Neural crest cell (in vitro differentiated cells): ENCODE data around the gene HMX3. TPM values are rescaled to one million over a fixed set of nuclear protein-coding genes. Genes with fewer than 3 reads are reported as not detected.
A peak's percentile ranks its signal among the peaks of the same experiment; 100 is the strongest.

ENCODE experiments used
- DNase-seq: peaks from one replicate; pipeline ENCODE4 v3.0.0; 2021; ENCODE audit warnings: low read depth, mixed read lengths, low spot score
- H3K27ac Mint-ChIP-seq: one replicate; pipeline ENCODE4 v1.8.0; 2021; ENCODE audit warnings: mild to moderate bottlenecking, mixed read lengths; ENCODE audit not compliant: unreplicated experiment
- H3K27me3 Mint-ChIP-seq: 2 replicates; pipeline ENCODE4 v1.8.0; 2021; ENCODE audit warnings: low read depth, mild to moderate bottlenecking, mixed read lengths
- H3K36me3 Mint-ChIP-seq: 2 replicates; pipeline ENCODE4 v1.8.0; 2021; ENCODE audit warnings: low read depth, mild to moderate bottlenecking, mixed read lengths
- H3K4me1 Mint-ChIP-seq: 2 replicates; pipeline ENCODE4 v1.8.0; 2021; ENCODE audit warnings: mixed read lengths
- H3K4me3 Mint-ChIP-seq: one replicate; pipeline ENCODE4 v1.8.0; 2021; ENCODE audit warnings: mild to moderate bottlenecking, mixed read lengths
- H3K9me3 Mint-ChIP-seq: 2 replicates; pipeline ENCODE4 v1.8.0; 2021; ENCODE audit warnings: mixed read lengths
- CTCF ChIP-seq: fragments of 200-600 bp; sonication (generic); conservative IDR thresholded peaks from 2 replicates; pipeline ENCODE4 v1.5.0; 2021; ENCODE audit warnings: antibody characterized with exemption, mild to moderate bottlenecking
- total RNA-seq: library from RNA; stranded (reverse); gene quantifications from 2 replicates; pipeline ENCODE4 v1.2.1, GENCODE V29; 2021

HMX3 gene
- total RNA-seq, 1 donor from 2014 or later = not detected

GRCh38 chr10:123156078-123156477 lies 20.3 kb downstream of the HMX3 start:
- H3K27ac Mint-ChIP-seq = no peak overlapping the region
- peak overlapping the region; percentile 99 for H3K4me3 Mint-ChIP-seq
- no peak for DNase-seq
- no peaks in the 10 kb centered on the region for H3K9me3 Mint-ChIP-seq
- no peak for TF ChIP-seq CTCF
- peaks cover 15% of the 10 kb centered on the region for H3K36me3 Mint-ChIP-seq
- peaks cover 39% of the 10 kb centered on the region for H3K4me1 Mint-ChIP-seq
- H3K27me3 Mint-ChIP-seq = peaks cover 30% of the 10 kb centered on the region

GRCh38 chr10:123157210-123157609 lies 21.4 kb downstream of the HMX3 start:
- no peak for TF ChIP-seq CTCF
- H3K36me3 Mint-ChIP-seq = peaks cover 21% of the 10 kb centered on the region
- H3K9me3 Mint-ChIP-seq = no peaks in the 10 kb centered on the region
- peaks cover 19% of the 10 kb centered on the region for H3K27me3 Mint-ChIP-seq
- peaks cover 39% of the 10 kb centered on the region for H3K4me1 Mint-ChIP-seq
- H3K27ac Mint-ChIP-seq = no peak overlapping the region
- DNase-seq = no peak
- H3K4me3 Mint-ChIP-seq = peak overlapping the region; percentile 99

GRCh38 chr10:123158682-123159081 lies 22.9 kb downstream of the HMX3 start:
- peaks cover 4% of the 10 kb centered on the region for H3K27me3 Mint-ChIP-seq
- no peaks in the 10 kb centered on the region for H3K9me3 Mint-ChIP-seq
- no peak overlapping the region for H3K27ac Mint-ChIP-seq
- H3K4me3 Mint-ChIP-seq = peak overlapping the region; percentile 45
- no peak for TF ChIP-seq CTCF
- peaks cover 39% of the 10 kb centered on the region for H3K4me1 Mint-ChIP-seq
- DNase-seq = no peak
- H3K36me3 Mint-ChIP-seq = peaks cover 21% of the 10 kb centered on the region

- Mint-ChIP-seq H3K9me3 (no peaks in the 10 kb centered on the region), H3K36me3 (peaks cover 21% of the 10 kb centered on the region), H3K27me3 (no peaks in the 10 kb centered on the region), H3K4me3 (no peak overlapping the region), H3K4me1 (peaks cover 29% of the 10 kb centered on the region), H3K27ac (no peak overlapping the region)
- no peak for TF ChIP-seq CTCF
- DNase-seq = no peak
These were observed 24.7 kb downstream of the HMX3 start for GRCh38 chr10:123160311-123160980.

- H3K27ac Mint-ChIP-seq = no peak overlapping the region
- H3K27me3 Mint-ChIP-seq = no peaks in the 10 kb centered on the region
- H3K4me3 Mint-ChIP-seq = no peak overlapping the region
- H3K9me3 Mint-ChIP-seq = no peaks in the 10 kb centered on the region
- peaks cover 14% of the 10 kb centered on the region for H3K36me3 Mint-ChIP-seq
- DNase-seq = no peak
- no peak for TF ChIP-seq CTCF
- no peaks in the 10 kb centered on the region for H3K4me1 Mint-ChIP-seq
These were observed 28.5 kb downstream of the HMX3 start for GRCh38 chr10:123164319-123164718.
